ENCODE measurements around the gene TMPRSS3.

TMPRSS3 gene

DNA sequence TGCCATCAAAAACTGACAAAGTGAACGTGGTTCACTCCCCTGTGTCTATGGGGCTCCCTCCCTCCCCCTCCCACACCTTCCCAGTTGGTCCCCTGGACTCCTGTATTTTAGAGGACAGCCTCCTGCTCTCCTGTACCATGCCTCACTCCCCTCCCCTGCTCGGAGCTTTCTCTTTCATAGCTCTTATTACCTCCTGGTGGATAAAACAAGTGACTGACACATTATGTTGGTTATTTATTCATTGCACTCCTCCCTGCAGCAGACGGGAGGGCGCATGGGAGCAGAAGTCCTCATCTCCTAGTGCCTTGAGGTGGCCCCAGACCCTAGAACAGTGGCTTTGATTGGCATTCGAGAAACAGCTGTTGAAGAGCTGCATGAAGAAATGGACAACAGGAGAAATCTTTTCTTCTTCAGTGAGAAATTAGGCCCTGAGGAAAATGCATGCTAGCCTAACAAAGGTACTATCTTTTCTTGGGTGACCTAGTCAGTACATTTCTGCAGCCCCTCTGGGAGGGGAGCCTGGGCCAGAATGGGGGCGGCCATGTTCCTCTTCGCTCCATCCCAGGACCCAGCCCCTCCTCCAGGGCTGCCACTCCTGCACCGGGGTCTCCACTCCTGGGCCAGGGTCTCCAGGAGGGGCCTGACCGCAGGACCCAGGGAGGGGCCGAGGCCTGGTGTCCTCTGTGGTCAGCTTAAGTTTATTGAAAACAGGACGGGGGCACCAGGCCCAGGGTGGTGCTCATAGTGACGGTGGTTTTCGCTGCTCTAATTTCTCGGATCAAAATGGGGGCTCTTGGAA lies 28.3 kb downstream of the TMPRSS3 start:
- DNase-seq, result no peak

DNA sequence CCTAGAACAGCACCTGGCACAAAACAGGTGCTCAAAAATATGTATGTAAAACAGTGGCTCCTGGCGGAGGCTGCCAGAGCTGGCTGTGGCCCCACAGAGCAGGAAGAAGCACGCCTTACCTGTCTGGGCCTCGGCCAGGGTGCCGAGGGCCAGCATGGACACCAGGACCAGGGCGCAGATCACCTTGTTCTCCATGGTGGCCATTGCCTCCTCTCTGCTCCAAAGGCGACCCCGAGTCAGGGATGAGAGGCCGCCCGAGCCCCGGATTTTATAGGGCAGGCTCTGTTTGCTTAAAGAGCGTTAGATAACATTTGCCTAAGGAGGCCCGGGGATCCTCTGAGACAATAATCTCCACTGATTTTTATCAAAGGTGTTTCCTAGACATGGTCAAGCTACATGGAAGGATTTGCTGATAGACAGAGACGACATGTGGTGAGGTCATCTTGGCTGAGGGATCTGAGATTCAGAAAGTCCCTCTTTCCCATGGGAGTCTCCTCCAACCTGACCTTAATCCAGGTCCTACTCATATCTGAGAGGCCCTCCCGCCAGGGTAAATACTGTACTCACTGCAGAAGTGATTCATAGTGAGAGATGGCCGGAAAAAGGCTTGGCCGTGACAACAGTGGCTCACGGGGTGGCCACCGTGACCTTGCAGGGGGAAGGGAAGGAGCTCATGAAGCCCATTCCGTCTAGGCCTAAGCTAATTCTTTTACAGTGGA lies 29.4 kb downstream of the TMPRSS3 start, which contains the start of gene TFF1:
Gene TFF1 (minus strand): TSS at position 244 of the 719 bp plus-strand sequence. CDS start 40 bp downstream, at position 204.
- DNase-seq, result no peak

- no peak for DNase-seq
Observed at GRCh38 chr21:42365770-42366169, 30.1 kb downstream of the TMPRSS3 start.

- no peak for DNase-seq
Observed at GRCh38 chr21:42364304-42364865, 31.5 kb downstream of the TMPRSS3 start.

- no peak for DNase-seq
Observed at GRCh38 chr21:42363312-42363711, 32.5 kb downstream of the TMPRSS3 start.

DNA sequence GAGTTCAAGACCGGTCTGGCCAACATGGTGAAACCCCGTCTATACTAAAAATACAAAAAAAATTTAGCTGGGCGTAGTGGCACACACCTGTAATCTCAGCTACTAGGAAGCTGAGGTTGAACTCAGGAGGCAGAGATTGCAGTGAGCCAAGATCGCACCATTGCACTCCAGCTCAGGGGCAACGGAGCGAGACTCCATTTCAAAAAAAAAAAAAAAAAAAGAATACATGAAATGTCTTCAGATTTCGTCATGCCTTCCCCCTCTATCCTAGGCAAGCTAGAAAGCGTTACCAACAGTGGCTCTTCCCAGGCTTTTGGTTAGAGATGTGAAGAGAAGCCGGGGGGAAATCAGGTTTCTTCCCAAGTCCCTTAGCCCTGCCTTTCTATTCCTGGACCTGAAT lies 33.2 kb downstream of the TMPRSS3 start:
- no peak for DNase-seq

- no peak for DNase-seq
Observed at GRCh38 chr21:42362198-42362597, 33.7 kb downstream of the TMPRSS3 start.

GRCh38 chr21:42361286-42361685 lies 34.6 kb downstream of the TMPRSS3 start:
- DNase-seq, result no peak

DNA sequence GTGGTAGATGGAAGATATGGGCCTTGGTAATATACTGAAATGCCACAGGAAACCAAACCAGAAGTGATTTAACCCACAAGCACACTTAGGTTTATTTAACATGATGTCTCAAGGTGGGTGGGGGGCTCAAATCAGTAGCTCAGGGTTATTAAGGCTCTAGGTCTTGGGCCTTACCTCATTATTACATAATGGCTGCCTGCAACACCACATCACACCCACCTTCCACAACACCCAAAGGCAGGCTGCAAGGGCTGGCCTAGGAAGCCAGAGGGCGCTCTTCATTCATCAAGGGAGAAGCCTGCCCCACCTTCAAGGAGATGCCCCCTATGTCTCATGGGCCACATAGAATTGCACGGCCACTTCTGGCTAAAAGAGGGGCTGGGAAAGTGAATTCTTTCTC lies 35.5 kb downstream of the TMPRSS3 start:
- DNase-seq, result no peak

GRCh38 chr21:42358937-42359336 lies 36.9 kb downstream of the TMPRSS3 start:
- DNase-seq, result no peak

DNA sequence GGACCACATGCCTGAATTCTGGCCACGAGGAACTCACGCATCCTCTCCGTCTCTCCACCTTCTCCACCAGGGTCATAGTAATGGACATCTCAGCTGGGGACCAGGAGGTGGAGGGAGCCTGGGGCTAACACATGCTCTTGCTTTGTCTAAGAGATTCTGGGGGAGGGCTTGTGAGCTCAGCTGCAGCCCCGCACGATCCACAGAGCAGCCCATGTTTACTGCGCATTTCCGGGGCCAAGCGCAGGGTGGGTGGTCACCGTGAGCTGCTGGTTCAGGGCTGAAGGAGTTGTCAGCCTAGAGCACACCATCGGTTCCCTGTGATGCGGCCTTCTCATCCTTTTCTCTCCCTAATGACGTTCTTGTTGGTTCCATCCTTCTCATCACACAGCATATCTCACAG lies 37.6 kb downstream of the TMPRSS3 start:
- no peak for DNase-seq

DNA sequence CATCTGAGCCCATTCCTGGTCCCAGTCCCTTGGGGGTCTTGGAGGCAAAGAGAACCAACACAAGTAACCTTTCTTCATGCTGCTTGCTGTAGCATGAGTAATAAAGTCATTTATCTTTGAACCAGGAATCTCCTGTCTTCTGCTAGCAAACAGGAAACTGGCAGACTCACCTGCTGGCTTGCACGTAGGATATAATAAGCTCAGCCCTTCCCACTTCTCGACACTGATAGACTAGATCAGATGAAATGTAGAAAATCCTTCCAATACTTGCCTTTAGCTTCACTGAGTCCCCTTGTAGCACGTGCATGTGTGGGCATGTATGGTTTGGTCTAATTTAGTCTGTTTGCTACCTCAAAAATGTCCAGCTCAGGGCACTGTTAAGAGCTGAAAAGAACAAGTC lies 38.5 kb downstream of the TMPRSS3 start:
- DNase-seq, result no peak

DNA sequence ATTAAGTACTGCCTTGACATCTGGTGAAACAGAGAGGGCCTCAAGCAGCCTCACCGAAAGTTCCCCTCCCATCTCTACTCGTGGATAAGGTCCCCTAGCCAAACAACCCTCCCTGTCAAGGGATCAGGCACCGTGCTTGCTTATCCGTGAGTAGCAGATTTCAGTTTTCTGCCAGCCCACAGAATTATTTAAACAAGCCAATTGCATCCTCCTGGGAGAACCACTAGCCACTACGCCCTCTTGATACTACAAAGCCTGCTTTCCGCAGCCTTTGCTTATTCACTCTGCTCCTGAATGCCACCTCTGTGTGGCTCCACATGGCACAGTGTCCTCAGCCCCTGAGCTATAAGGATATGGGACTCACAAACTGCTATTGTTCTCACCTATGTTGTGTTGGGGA lies 39.2 kb downstream of the TMPRSS3 start:
- DNase-seq, result no peak

- DNase-seq, result no peak
Observed at GRCh38 chr21:42356046-42356445, 39.8 kb downstream of the TMPRSS3 start.

GRCh38 chr21:42353623-42354022 lies 42.2 kb downstream of the TMPRSS3 start:
- no peak for DNase-seq

DNA sequence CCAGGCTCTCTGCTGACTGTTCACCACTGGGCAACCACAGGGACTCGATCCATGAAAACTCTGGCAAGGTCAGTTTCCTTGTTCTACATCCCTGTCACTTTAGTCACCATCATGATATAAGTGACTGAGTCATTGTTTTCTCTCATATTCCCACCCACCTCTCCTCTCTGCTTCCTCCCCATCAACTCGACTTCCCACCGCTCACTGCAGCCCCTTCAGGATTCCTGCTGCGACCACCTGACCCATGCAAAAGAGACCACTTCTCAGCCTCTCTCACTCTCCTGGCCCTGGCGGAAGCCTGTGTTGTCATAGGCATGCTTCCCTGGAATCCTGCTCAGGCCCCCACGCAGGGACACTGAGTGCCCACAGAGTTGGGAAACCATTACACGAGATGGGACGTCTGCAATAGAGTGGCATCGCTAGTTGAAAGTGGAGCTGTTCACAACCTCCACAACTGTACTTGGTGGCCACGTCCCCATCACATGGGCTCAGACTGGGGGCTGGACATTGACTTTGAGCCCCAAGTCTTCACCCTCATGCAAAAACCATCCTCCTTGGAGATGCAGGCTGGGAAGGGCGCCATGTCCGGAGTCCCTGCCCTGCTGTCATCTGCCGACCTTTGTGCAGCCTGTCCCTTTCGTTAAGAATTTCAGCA lies 43.3 kb downstream of the TMPRSS3 start:
- no peak for DNase-seq

GRCh38 chr21:42351626-42352440 lies 44.0 kb downstream of the TMPRSS3 start:
- no peak for DNase-seq

- DNase-seq, result no peak
Observed at GRCh38 chr21:42350927-42351426, 44.9 kb downstream of the TMPRSS3 start, which contains the start of gene TFF2. Gene TFF2 (minus strand): TSS chr21:42350994. CDS start chr21:42350957, 37 bp downstream.

DNA sequence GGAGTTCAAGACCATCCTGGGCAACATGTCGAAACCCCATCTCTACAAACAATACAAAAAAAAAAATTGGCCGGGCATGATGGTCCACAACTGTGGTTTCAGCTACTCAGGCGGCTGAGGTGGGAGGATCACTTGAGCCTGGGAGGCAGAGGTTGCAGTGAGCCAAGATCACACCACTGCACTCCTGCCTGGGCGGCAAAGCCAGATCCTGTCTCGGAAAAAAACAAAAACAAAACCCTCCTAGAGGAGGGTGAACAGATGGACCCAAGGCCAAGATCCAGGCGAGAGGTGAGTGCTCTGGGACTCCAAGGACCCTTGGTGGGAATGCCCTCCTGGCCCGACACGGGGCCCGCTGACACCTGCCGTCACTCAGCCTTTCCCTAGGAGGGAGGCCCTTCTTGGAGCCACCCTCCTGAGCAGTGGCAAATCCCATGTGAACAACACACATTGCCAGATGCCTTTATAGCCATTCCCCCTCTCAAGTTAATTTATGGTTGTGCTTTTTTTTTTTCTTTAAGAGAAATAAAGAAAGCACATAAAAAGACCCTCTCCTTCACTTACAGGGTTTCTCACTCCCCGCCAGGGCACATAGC lies 45.4 kb downstream of the TMPRSS3 start:
- no peak for DNase-seq

DNA sequence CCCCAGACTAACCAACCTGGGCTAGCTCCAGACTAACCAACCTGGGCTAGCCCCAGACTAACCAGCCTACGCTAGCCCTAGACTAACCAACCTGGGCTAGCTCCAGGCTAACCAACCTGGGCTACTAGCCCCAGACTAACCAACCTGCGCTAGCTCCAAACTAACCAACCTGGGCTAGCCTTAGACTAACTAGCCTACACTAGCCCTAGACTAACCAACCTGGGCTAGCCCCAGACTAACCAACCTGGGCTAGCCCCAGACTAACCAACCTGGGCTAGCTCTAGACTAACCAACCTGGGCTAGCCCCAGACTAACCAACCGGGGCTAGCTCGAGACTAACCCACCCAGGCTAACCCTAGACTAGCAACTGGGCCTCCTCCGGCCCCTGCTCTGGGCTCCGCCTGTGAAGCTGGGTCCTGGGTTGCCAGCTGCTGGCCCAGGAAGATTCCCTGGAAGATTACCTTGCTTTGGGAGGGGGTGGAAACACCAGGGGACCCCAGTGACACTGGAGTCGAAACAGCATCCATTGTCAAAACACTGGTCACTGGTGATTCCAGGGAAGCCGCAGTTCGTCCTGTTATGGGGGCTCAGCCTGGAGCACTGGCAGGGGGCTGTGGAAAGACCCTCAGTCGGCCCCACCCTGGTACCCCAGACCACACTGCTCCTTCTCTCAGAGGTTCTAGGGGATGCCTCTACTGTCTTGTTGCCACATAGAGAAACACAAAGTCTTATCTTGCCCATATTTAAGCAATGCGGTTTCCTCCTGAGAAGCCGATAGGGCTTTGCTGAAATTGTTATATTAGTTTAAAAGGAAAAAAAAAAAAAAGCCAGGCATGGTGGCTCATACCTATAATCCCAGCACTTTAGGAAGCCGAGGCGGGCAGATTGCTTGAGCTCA lies 46.2 kb downstream of the TMPRSS3 start:
- no peak for DNase-seq

DNA sequence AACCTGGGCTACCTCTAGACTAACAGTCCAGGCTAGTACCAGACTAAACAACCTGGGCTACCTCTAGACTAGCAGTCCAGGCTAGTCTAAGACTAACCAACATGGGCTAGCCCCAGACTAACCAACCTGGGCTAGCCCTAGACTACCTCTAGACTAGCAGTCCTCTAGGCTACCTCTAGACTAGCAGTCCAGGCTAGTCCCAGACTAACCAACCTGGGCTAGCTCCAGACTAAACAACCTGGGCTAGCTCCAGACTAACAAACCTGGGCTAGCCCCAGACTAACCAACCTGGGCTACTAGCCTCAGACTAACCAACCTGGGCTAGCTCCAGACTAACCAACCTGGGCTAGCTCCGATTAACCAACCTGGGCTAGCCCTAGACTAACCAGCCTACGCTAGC lies 47.1 kb downstream of the TMPRSS3 start:
- no peak for DNase-seq
